HCT116 (cell line): Measurements from ENCODE around the gene PIGQ. TPM values are rescaled to one million over a fixed set of nuclear protein-coding genes. Genes with fewer than 3 reads are reported as not detected.

Experiments used
- ATAC-seq: fragments of 200-7000 bp; cut with Tn5 transposase; 2 replicates; pipeline ENCODE4 v1.9.1; 2020; ENCODE audit warnings: mild to moderate bottlenecking, moderate library complexity
- BruUV-seq: library from RNA; stranded (reverse); fragments of 400-500 nt; replicated peaks from 2 replicates; lab custom pipeline; 2021; lab: Mats Ljungman, UMichigan
- CTCF ChIA-PET: fragments of 300-600 bp; sonication (Branson Sonifier 250); formaldehyde crosslinking; loops from one replicate; lab custom pipeline; 2021; ENCODE audit warnings: antibody characterized with exemption; lab: Charles Lee
- POLR2A ChIA-PET: fragments of 300-600, 350-600 bp; sonication (Branson Sonifier 250); formaldehyde crosslinking; loops from one replicate; lab custom pipeline; 2021; ENCODE audit warnings: antibody characterized with exemption; lab: Charles Lee
- RAD21 ChIA-PET, 2 experiments: fragments of 300-600 bp; sonication (Branson Sonifier 250); formaldehyde crosslinking; loops; one replicate each; lab custom pipeline; 2023; ENCODE audit warnings: low total read pairs in 2 of 2; ENCODE audit not compliant: uncharacterized antibody in 2 of 2, unreplicated experiment in 2 of 2, low non-redundant PET in 1 of 2; lab: Charles Lee
- DNase-seq: peaks from one replicate; pipeline ENCODE4 v3.0.0-alpha.2; 2010; ENCODE audit warnings: low read depth, low spot score
- H2AFZ ChIP-seq: fragments of 200-600 bp; shearing (Covaris generic), sonication (generic); 2 replicates; pipeline ENCODE4 v1.6.1; 2017; ENCODE audit warnings: low read depth, mixed run types, mixed read lengths, antibody characterized with exemption, low read length; ENCODE audit not compliant: poor library complexity, severe bottlenecking
- H3K27ac ChIP-seq: 2 replicates; pipeline ENCODE4 v1.5.1; 2012; ENCODE audit warnings: low read depth, low read length
- H3K27me3 ChIP-seq: fragments of 200-600 bp; sonication (generic); 2 replicates; pipeline ENCODE4 v1.6.1; 2016; ENCODE audit warnings: mixed run types, low read length, mixed read lengths; ENCODE audit not compliant: insufficient read depth
- H3K36me3 ChIP-seq, 2 experiments: fragments of 200-500 bp in 1 of 2; fragments of 200-600 bp in 1 of 2; sonication (Bioruptor generic) in 1 of 2; sonication (generic) in 1 of 2; 2 replicates each; pipeline versions ENCODE4 v1.5.1 to v1.6.1; 2014 to 2016; ENCODE audit warnings: low read length in 2 of 2, inconsistent platforms in 1 of 2, mixed read lengths in 1 of 2, mixed run types in 1 of 2; ENCODE audit not compliant: insufficient read depth in 2 of 2, control insufficient read depth in 1 of 2
- H3K4me1 ChIP-seq, 2 experiments: fragments of 200-600 bp in 1 of 2; sonication (generic) in 1 of 2; 2 replicates each; pipeline versions ENCODE4 v1.5.1 to v1.6.1; 2012 to 2017; ENCODE audit warnings: low read length in 2 of 2, inconsistent platforms in 1 of 2, mild to moderate bottlenecking in 1 of 2, mixed read lengths in 1 of 2, mixed run types in 1 of 2, moderate library complexity in 1 of 2; ENCODE audit not compliant: insufficient read depth in 2 of 2, control insufficient read depth in 1 of 2
- H3K4me2 ChIP-seq: fragments of 200-600 bp; sonication (generic); 2 replicates; pipeline ENCODE4 v1.6.1; 2017; ENCODE audit warnings: mixed run types, low read length, mixed read lengths
- H3K4me3 ChIP-seq, 2 experiments: fragments of 200-600 bp in 1 of 2; sonication (generic) in 1 of 2; replicated peaks in 1 of 2; 2 replicates each; pipeline ENCODE4 v1.5.1; 2011 to 2016; ENCODE audit warnings: low read length in 2 of 2, control low read depth in 1 of 2, low read depth in 1 of 2, mild to moderate bottlenecking in 1 of 2, mixed read lengths in 1 of 2, mixed run types in 1 of 2
- H3K79me2 ChIP-seq: fragments of 200-600 bp; sonication (generic); 2 replicates; pipeline ENCODE4 v1.6.1; 2017; ENCODE audit warnings: mild to moderate bottlenecking, mixed run types, low read length, moderate library complexity, mixed read lengths; ENCODE audit not compliant: insufficient read depth
- H3K9ac ChIP-seq: fragments of 200-600 bp; sonication (generic); 2 replicates; pipeline ENCODE4 v1.6.1; 2016; ENCODE audit warnings: low read length, mixed read lengths
- H3K9me2 ChIP-seq: fragments of 200-600 bp; sonication (generic), shearing (Covaris generic); 2 replicates; pipeline ENCODE4 v1.6.1; 2017; ENCODE audit warnings: mixed run types, mild to moderate bottlenecking, moderate library complexity; ENCODE audit not compliant: insufficient read depth
- H3K9me3 ChIP-seq, 2 experiments: fragments of 200-500 bp in 1 of 2; fragments of 200-600 bp in 1 of 2; sonication (Bioruptor generic) in 1 of 2; sonication (generic) in 1 of 2; 2 replicates each; pipeline ENCODE4 v1.6.1; 2014 to 2017; ENCODE audit warnings: low read length in 2 of 2, mixed read lengths in 2 of 2, inconsistent platforms in 1 of 2, low read depth in 1 of 2, mild to moderate bottlenecking in 1 of 2, mixed run types in 1 of 2, moderate library complexity in 1 of 2; ENCODE audit not compliant: control insufficient read depth in 1 of 2, insufficient read depth in 1 of 2
- H4K20me1 ChIP-seq: fragments of 200-600 bp; sonication (generic), shearing (Covaris generic); 2 replicates; pipeline ENCODE4 v1.6.1; 2017; ENCODE audit warnings: mixed run types, mild to moderate bottlenecking, moderate library complexity; ENCODE audit not compliant: insufficient read depth
- ATF3 ChIP-seq: IDR thresholded peaks from 2 replicates; pipeline ENCODE4 v1.6.1; 2012
- CEBPB ChIP-seq: IDR thresholded peaks from 2 replicates; pipeline ENCODE4 v1.6.1; 2012; ENCODE audit warnings: low read depth
- EGR1 ChIP-seq: IDR thresholded peaks from 2 replicates; pipeline ENCODE4 v1.6.1; 2012; ENCODE audit warnings: low read depth
- EZH2 ChIP-seq: fragments of 200-600 bp; sonication (generic); IDR thresholded peaks from 2 replicates; pipeline ENCODE4 v1.6.1; 2017; ENCODE audit warnings: antibody characterized with exemption, mixed run types
- FOSL1 ChIP-seq: IDR thresholded peaks from 2 replicates; pipeline ENCODE4 v1.6.1; 2012; ENCODE audit warnings: low read depth
- JUND ChIP-seq: IDR thresholded peaks from 2 replicates; pipeline ENCODE4 v1.6.1; 2012
- MAX ChIP-seq: IDR thresholded peaks from 2 replicates; pipeline ENCODE4 v1.6.1; 2012
- POLR2A ChIP-seq: IDR thresholded peaks from 2 replicates; pipeline ENCODE4 v1.7.0; 2011; ENCODE audit warnings: borderline replicate concordance; ENCODE audit not compliant: insufficient read depth, insufficient read length; ENCODE audit errors: extremely low read depth
- SIN3A ChIP-seq: IDR thresholded peaks from 2 replicates; pipeline ENCODE4 v1.6.1; 2012; ENCODE audit warnings: low read depth
- TCF7L2 ChIP-seq: IDR thresholded peaks from 2 replicates; pipeline ENCODE4 v1.7.0; 2011; ENCODE audit warnings: borderline replicate concordance, inconsistent platforms; ENCODE audit not compliant: insufficient read depth, insufficient read length; ENCODE audit errors: extremely low read depth
- YY1 ChIP-seq: IDR thresholded peaks from 2 replicates; pipeline ENCODE4 v1.6.1; 2011; ENCODE audit warnings: low read length, low read depth, moderate library complexity, mild to moderate bottlenecking; ENCODE audit not compliant: insufficient replicate concordance; ENCODE audit errors: extremely low read depth
- ZFX ChIP-seq: fragments of 450-650 bp; IDR thresholded peaks from 2 replicates; pipeline ENCODE4 v1.6.1; 2017
- ZNF274 ChIP-seq: fragments of 200-500 bp; sonication (Bioruptor generic); IDR thresholded peaks from 2 replicates; pipeline ENCODE4 v1.6.1; 2014; ENCODE audit warnings: mild to moderate bottlenecking, low read depth, low read length, inconsistent platforms
- intact Hi-C: fragments of 100-400 bp; cut with micrococcal nuclease; formaldehyde crosslinking; loops from 2 replicates; pipeline ENCODE4 v1.10.0; 2022
- total RNA-seq: library from RNA; stranded (reverse); gene quantifications from one replicate; pipeline ENCODE4 v1.2.1, GENCODE V29; 2021; ENCODE audit not compliant: unreplicated experiment

Gene PIGQ
- total RNA-seq, 1 experiment from 2014 or later = 21.0 TPM

GRCh38 chr16:554297-554621 is 15.5 kb upstream of the PIGQ start:
- CTCF ChIA-PET = no interaction called here
- DNase-seq (no peak), ATAC-seq (no peak)
- H4K20me1 ChIP-seq = no peaks in the 10 kb centered on the region
- H3K27me3 ChIP-seq = no peaks in the 10 kb centered on the region
- H3K4me1 ChIP-seq = no peaks in the 10 kb centered on the region
- H3K4me2 ChIP-seq = no peak overlapping the region
- TF ChIP-seq ZFX (no peak), SIN3A (no peak), POLR2A (no peak), FOSL1 (no peak)
- no peak overlapping the region for H2AFZ ChIP-seq
- H3K9ac ChIP-seq = no peak overlapping the region
- no peak overlapping the region for H3K4me3 ChIP-seq
- H3K36me3 ChIP-seq = no peaks in the 10 kb centered on the region
- H3K9me2 ChIP-seq = no peaks in the 10 kb centered on the region
- no peak overlapping the region for H3K27ac ChIP-seq
- POLR2A ChIA-PET = no interaction called here
- H3K9me3 ChIP-seq = no peaks in the 10 kb centered on the region
- no TSS peak for BruUV-seq
- H3K79me2 ChIP-seq = no peaks in the 10 kb centered on the region
- RAD21 ChIA-PET = no interaction called here
- intact Hi-C loops = no loop called here

- no peaks in the 10 kb centered on the region for H3K79me2 ChIP-seq
- no peaks in the 10 kb centered on the region for H4K20me1 ChIP-seq
- intact Hi-C loops = no loop called here
- ChIA-PET CTCF (no interaction called here), RAD21 (no interaction called here), POLR2A (no interaction called here)
- H3K4me3 ChIP-seq = no peak overlapping the region
- H3K9me2 ChIP-seq = no peaks in the 10 kb centered on the region
- H3K27me3 ChIP-seq = no peaks in the 10 kb centered on the region
- H3K9me3 ChIP-seq = no peaks in the 10 kb centered on the region
- no TSS peak for BruUV-seq
- ATAC-seq = no peak; the same call in 1 of the 2 replicates
- H3K4me1 ChIP-seq = no peaks in the 10 kb centered on the region
- no peak for DNase-seq
- no peaks in the 10 kb centered on the region for H3K36me3 ChIP-seq
- TF ChIP-seq MAX = no peak
- TF ChIP-seq TCF7L2 = no peak
- no peak for TF ChIP-seq FOSL1
- no peak for TF ChIP-seq CEBPB
- TF ChIP-seq YY1 = no peak
- no peak for TF ChIP-seq EZH2
- TF ChIP-seq EGR1 = no peak
- TF ChIP-seq JUND = no peak
- TF ChIP-seq ZNF274 = no peak
- no peak for TF ChIP-seq ATF3
- no peak for TF ChIP-seq SIN3A
- no peak overlapping the region for H3K9ac ChIP-seq
- no peak overlapping the region for H3K4me2 ChIP-seq
- H2AFZ ChIP-seq = no peak overlapping the region
- no peak overlapping the region for H3K27ac ChIP-seq
Measured at GRCh38 chr16:554640-555365, 15.0 kb upstream of the PIGQ start.
